IgD-negative memory B cell (primary cell): ENCODE data around the gene SHLD1. TPM values are rescaled to one million over a fixed set of nuclear protein-coding genes. Genes with fewer than 3 reads are reported as not detected.

Source experiments
- H3K27ac Mint-ChIP-seq, 3 donors: one replicate each; pipeline ENCODE4 v1.8.0; 2020 to 2022; ENCODE audit warnings: mild to moderate bottlenecking in 3 of 3, mixed read lengths in 3 of 3, moderate library complexity in 1 of 3
- H3K27me3 Mint-ChIP-seq: one replicate; pipeline ENCODE4 v1.8.0; 2021; ENCODE audit warnings: mixed read lengths
- H3K36me3 Mint-ChIP-seq: one replicate; pipeline ENCODE4 v1.8.0; 2020; ENCODE audit warnings: mild to moderate bottlenecking, mixed read lengths
- H3K4me1 Mint-ChIP-seq, 3 donors: one replicate each; pipeline ENCODE4 v1.8.0; 2020 to 2022; ENCODE audit warnings: mixed read lengths in 3 of 3, mild to moderate bottlenecking in 1 of 3
- H3K4me3 Mint-ChIP-seq, 4 donors: one replicate each; pipeline ENCODE4 v1.8.0; 2020 to 2022; ENCODE audit warnings: mild to moderate bottlenecking in 4 of 4, mixed read lengths in 4 of 4, moderate library complexity in 3 of 4
- H3K9me3 Mint-ChIP-seq, 3 donors: one replicate each; pipeline ENCODE4 v1.8.0; 2020 to 2021; ENCODE audit warnings: mixed read lengths in 3 of 3, mild to moderate bottlenecking in 1 of 3
- polyA plus RNA-seq: library from polyadenylated mRNA; unstranded; fragments of 300-500 nt; fragmentation: Illumina TruSeq; gene quantifications from one replicate; pipeline ENCODE4 v1.2.3, GENCODE V29; 2021

The SHLD1 gene
- polyA plus RNA-seq, 1 donor from 2014 or later = 19.8 TPM

GRCh38 chr20:5848711-5849505 lies 98.7 kb downstream of the SHLD1 start:
- Mint-ChIP-seq H3K27ac (peak overlapping the region in 1 of 3 donors; percentile 4), H3K27me3 (no peaks in the 10 kb centered on the region), H3K36me3 (peaks cover 9% of the 10 kb centered on the region), H3K4me1 (peaks cover 2 to 8% (median 6%) of the 10 kb centered on the region in 3 donors), H3K9me3 (no peaks in the 10 kb centered on the region), H3K4me3 (peak overlapping the region in 1 of 4 donors; percentile 56)

- Mint-ChIP-seq H3K27me3 (no peaks in the 10 kb centered on the region), H3K4me1 (peaks cover 0 to 1% (median 0%) of the 10 kb centered on the region in 3 donors), H3K36me3 (peaks cover 1% of the 10 kb centered on the region), H3K4me3 (no peak overlapping the region), H3K27ac (peak overlapping the region in 1 of 3 donors; percentile 71), H3K9me3 (no peaks in the 10 kb centered on the region)
These were observed 105.7 kb downstream of the SHLD1 start for GRCh38 chr20:5855939-5856338.

GRCh38 chr20:5859608-5860007 lies 109.4 kb downstream of the SHLD1 start:
- H3K9me3 Mint-ChIP-seq = no peaks in the 10 kb centered on the region
- no peaks in the 10 kb centered on the region for H3K4me1 Mint-ChIP-seq
- H3K4me3 Mint-ChIP-seq = no peak overlapping the region
- no peaks in the 10 kb centered on the region for H3K27me3 Mint-ChIP-seq
- peaks cover 4% of the 10 kb centered on the region for H3K36me3 Mint-ChIP-seq
- no peak overlapping the region for H3K27ac Mint-ChIP-seq

GRCh38 chr20:5862703-5863039 lies 112.5 kb downstream of the SHLD1 start:
- H3K4me3 Mint-ChIP-seq = no peak overlapping the region

GRCh38 chr20:5863040-5863833 lies 113.0 kb downstream of the SHLD1 start:
- Mint-ChIP-seq H3K27me3 (no peaks in the 10 kb centered on the region), H3K27ac (peak overlapping the region in 1 of 3 donors; percentile 18), H3K4me3 (no peak overlapping the region), H3K36me3 (peaks cover 6% of the 10 kb centered on the region), H3K4me1 (no peaks in the 10 kb centered on the region), H3K9me3 (no peaks in the 10 kb centered on the region)

More at GRCh38 chr20:5862703-5863039, 112.5 kb downstream of the SHLD1 start:
- H3K4me1 Mint-ChIP-seq = no peaks in the 10 kb centered on the region
- no peaks in the 10 kb centered on the region for H3K27me3 Mint-ChIP-seq
- H3K27ac Mint-ChIP-seq = peak overlapping the region in 1 of 3 donors; percentile 18
- no peaks in the 10 kb centered on the region for H3K9me3 Mint-ChIP-seq
- peaks cover 6% of the 10 kb centered on the region for H3K36me3 Mint-ChIP-seq

GRCh38 chr20:5864428-5864827 lies 114.2 kb downstream of the SHLD1 start:
- Mint-ChIP-seq H3K27ac (no peak overlapping the region), H3K4me3 (no peak overlapping the region), H3K4me1 (no peaks in the 10 kb centered on the region), H3K27me3 (no peaks in the 10 kb centered on the region), H3K36me3 (peaks cover 6% of the 10 kb centered on the region), H3K9me3 (no peaks in the 10 kb centered on the region)

GRCh38 chr20:5864873-5865587 lies 114.8 kb downstream of the SHLD1 start:
- Mint-ChIP-seq H3K36me3 (peaks cover 6% of the 10 kb centered on the region), H3K9me3 (no peaks in the 10 kb centered on the region), H3K4me1 (no peaks in the 10 kb centered on the region), H3K4me3 (no peak overlapping the region), H3K27ac (no peak overlapping the region), H3K27me3 (no peaks in the 10 kb centered on the region)

- H3K4me1 Mint-ChIP-seq = no peaks in the 10 kb centered on the region
- peaks cover 6% of the 10 kb centered on the region for H3K36me3 Mint-ChIP-seq
- no peaks in the 10 kb centered on the region for H3K27me3 Mint-ChIP-seq
- H3K27ac Mint-ChIP-seq = no peak overlapping the region
- no peaks in the 10 kb centered on the region for H3K9me3 Mint-ChIP-seq
- no peak overlapping the region for H3K4me3 Mint-ChIP-seq
These were observed 115.4 kb downstream of the SHLD1 start for GRCh38 chr20:5865604-5866003.

GRCh38 chr20:5870568-5870981 lies 120.4 kb downstream of the SHLD1 start:
- H3K27ac Mint-ChIP-seq = no peak overlapping the region
- H3K27me3 Mint-ChIP-seq = peaks cover 3% of the 10 kb centered on the region
- H3K4me3 Mint-ChIP-seq = no peak overlapping the region
- no peaks in the 10 kb centered on the region for H3K36me3 Mint-ChIP-seq
- no peaks in the 10 kb centered on the region for H3K9me3 Mint-ChIP-seq
- no peaks in the 10 kb centered on the region for H3K4me1 Mint-ChIP-seq

GRCh38 chr20:5871459-5872410 lies 121.5 kb downstream of the SHLD1 start:
- no peaks in the 10 kb centered on the region for H3K4me1 Mint-ChIP-seq
- H3K27me3 Mint-ChIP-seq = peaks cover 3% of the 10 kb centered on the region
- peaks cover 0 to 5% (median 5%) of the 10 kb centered on the region in 3 donors for H3K9me3 Mint-ChIP-seq
- no peak overlapping the region for H3K27ac Mint-ChIP-seq
- H3K4me3 Mint-ChIP-seq = no peak overlapping the region
- H3K36me3 Mint-ChIP-seq = no peaks in the 10 kb centered on the region

- H3K4me1 Mint-ChIP-seq = peaks cover 0 to 5% (median 4%) of the 10 kb centered on the region in 3 donors
- H3K36me3 Mint-ChIP-seq = no peaks in the 10 kb centered on the region
- H3K4me3 Mint-ChIP-seq = peak overlapping the region in 1 of 4 donors; percentile 53
- peaks cover 2 to 5% (median 5%) of the 10 kb centered on the region in 3 donors for H3K9me3 Mint-ChIP-seq
- H3K27ac Mint-ChIP-seq = no peak overlapping the region
- H3K27me3 Mint-ChIP-seq = peaks cover 9% of the 10 kb centered on the region
These were observed 126.9 kb downstream of the SHLD1 start for GRCh38 chr20:5877128-5877527.

GRCh38 chr20:5880326-5880725 lies 130.1 kb downstream of the SHLD1 start:
- peaks cover 2 to 5% (median 5%) of the 10 kb centered on the region in 3 donors for H3K9me3 Mint-ChIP-seq
- H3K27ac Mint-ChIP-seq = no peak overlapping the region
- no peaks in the 10 kb centered on the region for H3K36me3 Mint-ChIP-seq
- H3K4me3 Mint-ChIP-seq = no peak overlapping the region
- H3K4me1 Mint-ChIP-seq = peaks cover 0 to 6% (median 4%) of the 10 kb centered on the region in 3 donors
- H3K27me3 Mint-ChIP-seq = peaks cover 8% of the 10 kb centered on the region

- no peaks in the 10 kb centered on the region for H3K36me3 Mint-ChIP-seq
- H3K27ac Mint-ChIP-seq = no peak overlapping the region
- peaks cover 0 to 6% (median 4%) of the 10 kb centered on the region in 3 donors for H3K4me1 Mint-ChIP-seq
- H3K4me3 Mint-ChIP-seq = peak overlapping the region in 2 of 4 donors; percentile 9 to 48
- peaks cover 0 to 2% (median 0%) of the 10 kb centered on the region in 3 donors for H3K9me3 Mint-ChIP-seq
- H3K27me3 Mint-ChIP-seq = peaks cover 16% of the 10 kb centered on the region
These were observed 131.5 kb downstream of the SHLD1 start for GRCh38 chr20:5881703-5882102.

GRCh38 chr20:5882166-5882565 lies 132.0 kb downstream of the SHLD1 start:
- Mint-ChIP-seq H3K4me1 (peaks cover 0 to 6% (median 4%) of the 10 kb centered on the region in 3 donors), H3K27ac (peak overlapping the region in 1 of 3 donors; percentile 33), H3K4me3 (peak overlapping the region in 2 of 4 donors; percentile 9 to 48), H3K36me3 (no peaks in the 10 kb centered on the region), H3K27me3 (peaks cover 20% of the 10 kb centered on the region), H3K9me3 (peaks cover 0 to 2% (median 0%) of the 10 kb centered on the region in 3 donors)
